Activated naive CD4-positive, alpha-beta T cell treated with anti-CD3 and anti-CD28 coated beads, Interleukin-2, amount 50 U/mL, for 72 hours (primary cell): ENCODE results near the gene DEDD. TPM values are rescaled to one million over a fixed set of nuclear protein-coding genes. Genes with fewer than 3 reads are reported as not detected.

Experiments used
- ATAC-seq, 2 donors: fragments of 150-1000 bp; cut with Tn5 transposase; 2 replicates each; pipeline ENCODE4 v1.10.0; 2021; ENCODE audit warnings: mild to moderate bottlenecking in 2 of 2, moderate library complexity in 2 of 2
- DNase-seq, 2 donors: peaks; one replicate each; pipeline ENCODE4 v3.0.0; 2021 to 2022; ENCODE audit warnings: low spot score in 2 of 2
- H3K27ac Mint-ChIP-seq, 2 donors: one replicate each; pipeline ENCODE4 v1.8.0; 2022; ENCODE audit warnings: mild to moderate bottlenecking in 2 of 2, mixed read lengths in 2 of 2
- H3K36me3 Mint-ChIP-seq, 2 donors: one replicate each; pipeline ENCODE4 v1.8.0; 2022; ENCODE audit warnings: mixed read lengths in 2 of 2
- H3K9me3 Mint-ChIP-seq, 2 donors: one replicate each; pipeline ENCODE4 v1.8.0; 2022; ENCODE audit warnings: mixed read lengths in 2 of 2
- total RNA-seq, 2 donors: library from RNA; stranded (reverse); gene quantifications; one replicate each; pipeline ENCODE4 v1.2.3, GENCODE V29; 2022

Gene DEDD
- total RNA-seq = 10 to 100 TPM; 40.1 to 41.8 TPM

DNA sequence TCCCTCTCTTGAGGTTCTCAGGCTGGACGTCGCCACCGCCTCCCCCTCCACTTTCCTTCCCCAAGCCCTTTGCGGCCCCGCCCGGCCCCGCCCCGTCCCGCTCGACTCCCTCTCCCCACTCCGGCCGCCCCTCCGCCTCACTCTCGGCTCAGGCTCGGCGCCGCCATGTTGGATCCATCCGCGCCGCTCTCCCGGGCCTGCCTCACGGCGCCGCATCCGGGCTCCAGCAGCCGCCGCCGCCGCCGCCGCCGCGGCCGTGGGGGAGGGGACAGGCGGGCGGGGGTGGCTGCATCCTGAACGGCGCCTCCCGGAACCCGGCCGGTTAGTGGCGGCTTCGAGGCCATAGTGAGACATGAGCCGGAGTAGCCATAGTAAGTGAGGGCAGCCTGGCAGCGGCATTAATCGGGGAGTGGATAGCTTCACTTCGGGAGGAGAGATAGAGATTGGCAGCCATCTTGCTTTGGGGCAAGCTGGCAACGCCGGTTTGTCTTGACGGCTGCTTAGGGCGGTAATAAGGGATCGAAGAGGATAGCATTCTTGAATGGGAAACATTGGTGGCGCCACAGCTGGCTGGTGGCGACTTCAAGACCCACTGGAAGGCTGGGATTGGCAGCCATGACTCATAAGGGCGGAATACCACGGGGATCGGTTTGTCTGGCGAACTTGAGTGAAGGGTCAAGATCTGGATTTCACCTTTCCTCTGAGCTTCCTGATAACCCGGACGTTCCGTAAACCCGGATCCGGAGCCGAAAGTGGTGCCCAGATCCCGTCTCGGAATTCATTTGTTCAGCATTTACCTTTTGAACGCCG lies at the start of gene DEDD:
DEDD (minus strand) TSS at position 258 of the 810 bp plus-strand sequence. CDS start 8,205 bp downstream, outside the sequence.
- H3K27ac Mint-ChIP-seq = peak within 1 kb of the TSS in 1 of 2 donors; percentile 92
- DNase-seq (peak; percentile 90 to 92), ATAC-seq (peak; percentile 93 to 94)
- no peaks in the 10 kb centered on the region for H3K9me3 Mint-ChIP-seq
- H3K36me3 Mint-ChIP-seq = peaks cover 0 to 17% of the 10 kb centered on the region in 2 donors

DNA sequence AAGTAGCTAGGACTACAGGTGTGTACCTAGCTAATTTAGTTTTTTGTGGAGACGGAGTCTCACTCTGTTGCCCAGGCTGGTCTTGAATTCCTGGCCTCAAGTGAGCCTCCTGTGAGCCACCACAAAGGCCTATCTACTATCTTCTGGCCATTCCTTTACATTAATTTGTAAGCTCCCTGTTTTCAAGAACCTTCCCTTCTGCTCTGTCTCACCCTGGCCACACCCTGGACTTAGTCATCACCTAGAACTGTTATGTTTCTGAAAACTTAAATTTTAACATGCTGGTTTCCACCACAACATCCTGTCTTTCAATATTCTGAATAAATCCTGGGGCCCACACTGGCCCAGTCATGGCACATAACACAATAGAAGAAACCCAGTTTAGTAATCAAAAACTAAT lies 49.7 kb upstream of the DEDD start:
- Mint-ChIP-seq H3K27ac (peak overlapping the region; percentile 97 to 98), H3K36me3 (peaks cover 3 to 7% of the 10 kb centered on the region in 2 donors), H3K9me3 (peaks cover 0 to 9% of the 10 kb centered on the region in 2 donors)
- DNase-seq (peak in 1 of 2 donors; percentile 54), ATAC-seq (peak; percentile 76 to 78)

GRCh38 chr1:161180639-161181038 lies 48.2 kb upstream of the DEDD start:
- peak overlapping the region; percentile 73 to 97 for H3K27ac Mint-ChIP-seq
- no peak for DNase-seq

GRCh38 chr1:161179698-161180097 lies 47.2 kb upstream of the DEDD start:
- ATAC-seq = no peak
- no peak for DNase-seq
- Mint-ChIP-seq H3K27ac (peak overlapping the region in 1 of 2 donors; percentile 97), H3K9me3 (no peaks in the 10 kb centered on the region), H3K36me3 (peaks cover 26 to 27% of the 10 kb centered on the region in 2 donors)

More at GRCh38 chr1:161180639-161181038, 48.2 kb upstream of the DEDD start:
- Mint-ChIP-seq H3K9me3 (peaks cover 0 to 4% of the 10 kb centered on the region in 2 donors), H3K36me3 (peaks cover 17 to 20% of the 10 kb centered on the region in 2 donors)
- no peak for ATAC-seq

GRCh38 chr1:161177936-161178244 lies 45.4 kb upstream of the DEDD start:
- ATAC-seq (no peak), DNase-seq (no peak)
- Mint-ChIP-seq H3K9me3 (no peaks in the 10 kb centered on the region), H3K36me3 (peaks cover 41 to 43% of the 10 kb centered on the region in 2 donors), H3K27ac (peak overlapping the region; percentile 94 to 100)

- Mint-ChIP-seq H3K36me3 (peaks cover 41 to 49% of the 10 kb centered on the region in 2 donors), H3K27ac (peak within 1 kb of the TSS; percentile 94 to 100), H3K9me3 (no peaks in the 10 kb centered on the region)
- peak; percentile 91 to 99 for DNase-seq
- ATAC-seq = peak; percentile 86 to 87
These were observed 44.9 kb upstream of the DEDD start, which contains the start of gene B4GALT3 for GRCh38 chr1:161177112-161177935. Gene B4GALT3 (minus strand): TSS chr1:161177507. CDS start chr1:161176060, 1,447 bp downstream.

GRCh38 chr1:161176468-161177111 lies 44.1 kb upstream of the DEDD start:
- Mint-ChIP-seq H3K36me3 (peaks cover 41 to 49% of the 10 kb centered on the region in 2 donors), H3K9me3 (no peaks in the 10 kb centered on the region)
- peak in 1 of 2 donors; percentile 2 for ATAC-seq

DNA sequence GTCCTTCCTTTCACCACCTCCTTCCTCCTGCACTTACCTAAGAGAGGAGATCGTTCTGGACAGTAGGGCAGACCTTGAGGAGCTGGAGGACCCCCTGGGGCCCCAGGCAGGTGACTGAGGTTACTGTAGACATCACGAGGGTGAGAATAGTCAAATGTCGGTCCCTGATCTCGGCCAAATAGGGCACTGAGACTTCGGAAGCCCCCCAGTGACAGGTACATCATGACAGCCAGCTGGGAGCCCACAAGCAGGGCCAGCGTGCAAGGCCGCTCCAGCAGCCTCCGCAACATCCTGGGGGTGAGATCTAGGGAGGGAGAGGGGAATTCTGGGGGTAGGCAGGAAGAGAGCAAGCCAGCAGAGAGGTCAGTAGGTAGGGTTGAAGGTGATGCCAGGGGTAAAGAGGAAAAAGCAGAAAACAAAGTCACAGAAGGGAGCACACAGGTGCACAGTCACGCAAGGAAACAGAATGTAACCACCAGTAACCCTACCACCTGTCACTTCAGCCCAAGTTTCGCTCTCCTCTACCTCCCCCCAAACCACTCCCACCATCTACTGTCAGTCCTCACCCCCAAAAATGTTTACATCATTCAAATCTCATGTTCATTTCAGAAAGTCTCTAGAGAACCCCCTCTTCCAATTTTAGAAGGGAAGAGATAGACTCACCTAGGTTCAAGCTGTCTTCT lies 43.4 kb upstream of the DEDD start:
- DNase-seq (no peak), ATAC-seq (no peak)
- Mint-ChIP-seq H3K36me3 (peaks cover 41 to 56% of the 10 kb centered on the region in 2 donors), H3K9me3 (no peaks in the 10 kb centered on the region), H3K27ac (peak overlapping the region; percentile 94 to 100)

More at GRCh38 chr1:161176468-161177111, 44.1 kb upstream of the DEDD start:
- peak overlapping the region; percentile 94 to 100 for H3K27ac Mint-ChIP-seq
- DNase-seq = no peak

- Mint-ChIP-seq H3K9me3 (no peaks in the 10 kb centered on the region), H3K36me3 (peaks cover 41 to 57% of the 10 kb centered on the region in 2 donors), H3K27ac (peak overlapping the region in 1 of 2 donors; percentile 94)
- no peak for DNase-seq
- no peak for ATAC-seq
These were observed 42.4 kb upstream of the DEDD start for GRCh38 chr1:161174911-161175310.

GRCh38 chr1:161173711-161174110 lies 41.2 kb upstream of the DEDD start:
- no peak for DNase-seq
- peaks cover 41 to 61% of the 10 kb centered on the region in 2 donors for H3K36me3 Mint-ChIP-seq
- H3K9me3 Mint-ChIP-seq = no peaks in the 10 kb centered on the region
- H3K27ac Mint-ChIP-seq = peak overlapping the region; percentile 61 to 94
- ATAC-seq = no peak

DNA sequence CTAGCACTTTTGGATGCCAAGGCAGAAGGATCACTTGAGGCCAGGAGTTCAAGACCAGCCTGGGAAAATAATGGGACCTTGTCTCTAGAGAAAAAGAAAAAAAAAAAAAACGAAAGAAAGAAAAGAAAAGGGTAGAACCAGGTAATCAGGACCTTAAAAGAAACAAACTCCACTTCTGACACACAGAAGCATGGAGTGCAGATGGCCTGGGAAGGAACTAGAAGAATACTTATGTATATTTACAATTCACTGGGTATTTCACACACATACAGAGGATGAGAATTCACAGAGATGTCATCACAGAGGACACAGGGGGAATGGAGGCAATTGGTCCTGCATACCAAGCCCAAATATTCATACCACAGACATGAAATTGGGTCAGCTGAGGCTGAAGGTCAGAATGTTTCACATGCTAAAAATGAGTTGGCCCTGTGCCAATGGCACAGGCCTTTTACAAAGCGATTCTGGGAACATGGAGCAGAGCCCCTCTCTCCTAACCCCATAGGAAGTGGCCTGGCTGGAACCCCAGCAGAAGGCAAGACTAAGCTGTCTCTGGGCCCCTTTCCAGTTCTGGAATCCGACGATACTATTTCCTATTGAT lies 40.4 kb upstream of the DEDD start:
- H3K36me3 Mint-ChIP-seq = peaks cover 41 to 61% of the 10 kb centered on the region in 2 donors
- ATAC-seq = no peak
- DNase-seq = no peak
- peak overlapping the region; percentile 66 to 94 for H3K27ac Mint-ChIP-seq
- H3K9me3 Mint-ChIP-seq = no peaks in the 10 kb centered on the region

DNA sequence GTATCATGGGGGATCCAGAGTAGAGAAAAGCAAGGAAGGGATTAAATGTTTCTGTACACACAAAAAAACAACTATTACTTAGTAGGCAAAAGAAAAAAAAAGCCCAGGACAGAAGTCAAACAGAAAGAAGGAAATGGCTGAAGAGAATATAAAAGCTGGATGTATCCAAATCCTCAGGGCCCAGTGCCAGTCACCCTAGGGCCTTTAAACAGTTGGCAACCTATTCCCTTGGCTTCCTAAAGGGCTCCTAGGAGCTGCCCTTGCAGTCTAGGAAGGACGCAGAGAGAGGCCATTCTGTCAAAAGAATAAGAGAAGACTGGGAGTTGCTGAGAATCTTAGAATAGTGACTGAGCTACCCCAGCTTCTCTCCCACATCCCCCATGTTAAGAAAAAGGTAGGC lies 39.9 kb upstream of the DEDD start:
- DNase-seq (no peak), ATAC-seq (no peak)
- peak overlapping the region; percentile 66 to 94 for H3K27ac Mint-ChIP-seq
- H3K36me3 Mint-ChIP-seq = peaks cover 39 to 59% of the 10 kb centered on the region in 2 donors
- no peaks in the 10 kb centered on the region for H3K9me3 Mint-ChIP-seq

DNA sequence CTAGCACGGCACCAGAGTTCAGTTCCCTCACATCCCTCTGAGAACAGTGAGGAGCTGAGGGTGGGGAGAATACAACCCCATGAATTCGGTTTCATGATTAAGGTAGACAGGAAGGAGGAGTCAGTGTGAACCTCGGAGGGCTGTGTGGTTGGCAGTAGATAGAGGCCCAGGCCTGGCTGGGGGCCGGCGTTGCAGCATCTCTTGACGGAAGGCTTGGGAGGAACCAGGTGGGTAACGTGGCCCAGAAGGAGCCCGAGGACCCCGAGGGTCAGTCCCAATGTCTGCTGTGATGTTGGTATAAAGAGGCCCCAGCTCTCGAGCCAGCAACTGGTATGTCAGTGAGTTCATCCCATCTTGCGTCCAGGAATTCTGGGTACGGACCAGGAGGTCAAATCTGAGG lies 39.2 kb upstream of the DEDD start:
- DNase-seq = no peak
- Mint-ChIP-seq H3K27ac (peak overlapping the region; percentile 42 to 57), H3K36me3 (peaks cover 32 to 54% of the 10 kb centered on the region in 2 donors), H3K9me3 (no peaks in the 10 kb centered on the region)
- no peak for ATAC-seq

DNA sequence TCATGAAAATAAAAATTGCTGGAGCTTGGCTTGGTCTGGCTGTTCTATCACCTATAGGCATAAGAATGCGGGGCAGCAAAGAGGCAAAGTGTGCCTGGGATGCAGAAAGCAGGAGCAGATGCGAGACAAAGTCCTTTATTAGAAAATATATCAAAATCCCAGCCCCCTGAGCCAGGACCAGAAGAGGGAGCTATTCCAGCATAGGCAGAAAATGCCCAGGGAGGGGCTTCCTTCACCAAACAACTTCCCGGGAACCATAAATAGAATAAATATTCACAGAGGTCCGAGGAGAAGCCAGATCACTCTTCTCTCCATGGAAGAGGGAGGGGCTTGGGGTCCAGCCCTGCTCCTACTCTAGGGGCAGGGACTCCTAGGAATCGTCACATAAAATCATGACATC lies 38.7 kb upstream of the DEDD start:
- DNase-seq (no peak), ATAC-seq (no peak)
- H3K9me3 Mint-ChIP-seq = no peaks in the 10 kb centered on the region
- peaks cover 27 to 49% of the 10 kb centered on the region in 2 donors for H3K36me3 Mint-ChIP-seq
- peak overlapping the region; percentile 42 to 57 for H3K27ac Mint-ChIP-seq

DNA sequence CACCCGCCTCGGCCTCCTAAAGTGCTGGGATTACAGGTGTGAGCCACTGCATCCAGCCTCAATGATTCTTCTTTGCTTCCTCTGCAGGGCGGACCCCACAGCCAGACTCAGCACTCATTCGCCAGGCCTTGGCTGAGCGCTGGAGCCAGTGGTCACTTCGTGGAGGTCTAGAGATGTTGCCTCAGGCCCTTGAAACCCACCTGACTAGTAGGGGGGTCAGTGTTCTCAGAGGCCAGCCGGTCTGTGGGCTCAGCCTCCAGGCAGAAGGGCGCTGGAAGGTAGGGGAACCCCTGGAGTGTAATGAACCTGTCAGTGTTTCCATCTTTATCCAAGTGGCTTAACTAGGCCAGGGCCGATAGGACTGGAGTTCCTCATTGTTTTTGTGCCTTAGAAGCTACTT lies 36.4 kb upstream of the DEDD start:
- Mint-ChIP-seq H3K9me3 (no peaks in the 10 kb centered on the region), H3K36me3 (peaks cover 9 to 37% of the 10 kb centered on the region in 2 donors), H3K27ac (peak overlapping the region in 1 of 2 donors; percentile 58)
- ATAC-seq (no peak), DNase-seq (no peak)
